ENCODE data around the gene USF2.
A peak's percentile ranks its signal among the peaks of the same experiment; 100 is the strongest.
"Not testable (repeated sequence)": the region's sequence is repeated elsewhere in the genome, so short reads cannot be mapped to it uniquely, and the experiment has no call there.

USF2 gene, protein sequence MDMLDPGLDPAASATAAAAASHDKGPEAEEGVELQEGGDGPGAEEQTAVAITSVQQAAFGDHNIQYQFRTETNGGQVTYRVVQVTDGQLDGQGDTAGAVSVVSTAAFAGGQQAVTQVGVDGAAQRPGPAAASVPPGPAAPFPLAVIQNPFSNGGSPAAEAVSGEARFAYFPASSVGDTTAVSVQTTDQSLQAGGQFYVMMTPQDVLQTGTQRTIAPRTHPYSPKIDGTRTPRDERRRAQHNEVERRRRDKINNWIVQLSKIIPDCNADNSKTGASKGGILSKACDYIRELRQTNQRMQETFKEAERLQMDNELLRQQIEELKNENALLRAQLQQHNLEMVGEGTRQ

GRCh38 chr19:35268536-35269437, at the start of gene USF2:
Gene USF2, plus strand, starts transcription at chr19:35268962. Its CDS starts 140 bp downstream, at chr19:35269102.
- peak; percentile 50 for DNase-seq

DNA sequence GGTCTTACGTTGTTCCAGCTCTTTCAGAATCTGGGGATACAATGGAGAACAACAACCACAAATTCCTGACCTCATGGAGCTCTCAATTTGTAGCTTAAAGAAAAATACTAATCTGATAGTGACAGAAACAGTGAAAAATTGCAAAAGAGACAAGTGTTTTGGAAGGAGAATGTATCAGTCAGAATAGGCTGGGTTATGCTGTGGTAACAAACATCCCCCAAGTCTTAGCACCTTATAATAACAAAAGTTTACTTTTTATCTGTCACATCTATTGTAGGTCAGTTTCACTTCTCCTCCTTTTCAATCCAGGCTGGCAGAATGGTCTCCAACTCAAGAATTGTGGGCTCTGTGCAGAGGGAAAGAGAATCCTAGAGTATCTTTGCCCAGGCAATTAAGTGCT, 49.8 kb upstream of the USF2 start:
- DNase-seq: no peak

DNA sequence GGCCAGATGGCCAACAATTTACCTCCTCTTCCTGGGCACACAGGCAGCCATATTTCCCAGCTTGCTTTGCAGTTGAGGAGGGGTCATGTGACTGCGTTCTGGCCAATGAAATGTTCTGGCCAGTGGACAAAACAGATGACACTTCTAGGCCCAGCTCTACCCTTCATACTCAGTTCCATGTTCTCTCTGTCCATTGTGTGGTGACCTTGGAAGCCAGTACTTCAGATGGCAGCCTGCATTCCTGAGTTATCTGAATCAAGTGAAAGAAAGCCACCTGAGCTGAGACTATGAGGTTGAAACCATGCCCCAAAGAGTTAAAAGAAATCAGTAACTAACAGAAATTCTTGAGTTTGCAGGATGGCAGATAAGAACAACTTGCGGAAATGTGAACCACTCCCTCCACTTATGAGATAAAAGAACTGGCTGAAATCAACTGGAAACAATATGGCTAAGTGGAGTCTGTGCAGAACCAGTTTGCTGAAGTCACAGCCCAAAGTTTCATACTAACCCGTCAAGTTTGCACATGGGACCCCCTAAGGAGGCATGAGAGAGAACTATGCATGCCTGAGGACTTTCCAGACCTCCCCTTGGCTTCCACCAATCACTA, 48.3 kb upstream of the USF2 start:
- no peak for DNase-seq

DNA sequence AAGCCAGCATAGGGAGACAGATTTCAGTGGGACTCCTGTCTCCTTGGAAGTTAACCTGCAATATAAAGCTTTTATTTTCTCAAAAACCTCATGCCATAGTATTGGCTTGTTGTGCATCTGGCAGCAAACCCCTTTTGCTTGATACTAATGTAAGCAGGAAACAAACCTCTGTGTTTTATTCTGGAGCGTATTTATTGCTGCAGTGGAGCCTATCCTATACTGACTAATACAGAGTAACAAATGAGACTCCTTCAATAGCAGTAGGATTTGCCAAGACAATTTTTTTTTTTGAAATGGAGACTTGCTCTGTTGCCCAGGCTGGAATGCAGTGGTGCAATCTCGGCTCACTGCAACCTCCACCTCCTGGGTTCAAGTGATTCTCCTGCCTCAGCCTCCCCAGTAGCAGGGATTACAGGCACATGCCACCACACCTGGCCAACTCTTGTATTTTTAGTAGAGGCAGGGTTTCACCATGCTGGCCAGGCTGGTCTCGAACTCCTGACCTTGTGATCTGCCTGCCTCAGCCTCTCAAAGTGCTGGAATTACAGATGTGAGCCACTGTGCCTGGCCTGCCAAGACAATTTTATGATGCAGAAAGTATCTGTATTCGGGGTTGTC, 47.7 kb upstream of the USF2 start:
- not testable (repeated sequence) for DNase-seq

DNA sequence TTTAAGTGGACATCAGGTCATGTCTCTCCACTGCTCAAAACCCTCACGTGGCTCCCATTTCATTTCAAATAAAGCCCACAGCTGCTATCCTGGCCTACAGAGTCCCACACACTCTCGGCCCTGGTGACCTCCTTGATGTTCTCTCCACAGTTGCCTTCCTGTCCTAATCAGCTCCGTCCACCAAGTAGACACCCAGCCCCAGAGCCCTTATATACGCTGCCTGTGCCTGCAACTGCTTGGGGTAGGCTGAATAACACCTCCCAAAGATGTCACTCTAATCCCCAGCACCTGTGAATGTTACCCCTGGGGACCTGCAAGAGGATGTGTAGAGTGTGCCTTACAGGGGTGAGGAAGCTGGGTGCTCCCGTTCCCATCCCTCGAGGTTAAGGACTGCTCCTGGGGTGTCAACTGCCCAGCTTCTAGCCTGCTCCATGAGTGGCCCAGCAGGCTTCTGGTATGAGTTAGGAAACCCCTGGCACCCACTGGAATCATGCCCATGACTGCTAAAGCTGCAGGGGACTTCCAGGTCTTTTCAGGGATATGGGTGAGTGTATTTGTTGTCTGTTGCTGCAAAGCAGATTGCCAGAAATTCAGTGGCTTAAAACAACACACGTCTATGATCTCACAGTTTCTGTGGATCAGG, 46.3 kb upstream of the USF2 start:
- no peak for DNase-seq

GRCh38 chr19:35223084-35223790, 45.5 kb upstream of the USF2 start:
- DNase-seq: no peak

DNA sequence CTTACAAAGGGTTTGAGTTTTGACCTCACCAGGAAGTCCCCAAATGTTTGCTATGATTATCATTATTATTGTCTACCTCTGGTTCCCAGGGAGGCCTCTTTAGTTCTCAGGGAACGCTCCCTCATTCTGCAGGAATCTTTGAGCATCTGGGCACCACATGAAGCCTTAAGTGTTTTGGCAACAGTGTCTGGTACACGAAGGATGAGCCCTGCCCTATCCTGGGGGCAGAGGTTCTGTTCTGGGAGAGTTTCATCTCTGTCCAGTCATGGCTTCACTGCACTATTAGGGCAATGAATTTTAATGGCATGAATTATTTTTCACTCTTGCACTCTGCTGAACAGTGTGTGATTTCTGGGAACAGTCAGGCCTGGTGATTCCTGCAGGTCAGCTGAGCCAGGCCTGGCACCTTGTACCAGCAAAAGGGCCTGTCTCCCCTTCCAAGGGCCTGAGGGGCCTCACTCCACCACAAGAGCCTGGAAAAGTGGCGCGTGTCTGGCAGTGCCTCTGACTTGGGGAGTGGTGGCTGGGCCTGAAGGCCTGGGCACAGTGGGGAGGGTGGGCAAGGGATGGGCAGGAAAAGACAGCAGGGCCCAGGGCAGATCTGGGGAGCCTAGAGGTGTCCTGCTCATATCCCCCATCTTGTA, 44.8 kb upstream of the USF2 start:
- DNase-seq: no peak

DNA sequence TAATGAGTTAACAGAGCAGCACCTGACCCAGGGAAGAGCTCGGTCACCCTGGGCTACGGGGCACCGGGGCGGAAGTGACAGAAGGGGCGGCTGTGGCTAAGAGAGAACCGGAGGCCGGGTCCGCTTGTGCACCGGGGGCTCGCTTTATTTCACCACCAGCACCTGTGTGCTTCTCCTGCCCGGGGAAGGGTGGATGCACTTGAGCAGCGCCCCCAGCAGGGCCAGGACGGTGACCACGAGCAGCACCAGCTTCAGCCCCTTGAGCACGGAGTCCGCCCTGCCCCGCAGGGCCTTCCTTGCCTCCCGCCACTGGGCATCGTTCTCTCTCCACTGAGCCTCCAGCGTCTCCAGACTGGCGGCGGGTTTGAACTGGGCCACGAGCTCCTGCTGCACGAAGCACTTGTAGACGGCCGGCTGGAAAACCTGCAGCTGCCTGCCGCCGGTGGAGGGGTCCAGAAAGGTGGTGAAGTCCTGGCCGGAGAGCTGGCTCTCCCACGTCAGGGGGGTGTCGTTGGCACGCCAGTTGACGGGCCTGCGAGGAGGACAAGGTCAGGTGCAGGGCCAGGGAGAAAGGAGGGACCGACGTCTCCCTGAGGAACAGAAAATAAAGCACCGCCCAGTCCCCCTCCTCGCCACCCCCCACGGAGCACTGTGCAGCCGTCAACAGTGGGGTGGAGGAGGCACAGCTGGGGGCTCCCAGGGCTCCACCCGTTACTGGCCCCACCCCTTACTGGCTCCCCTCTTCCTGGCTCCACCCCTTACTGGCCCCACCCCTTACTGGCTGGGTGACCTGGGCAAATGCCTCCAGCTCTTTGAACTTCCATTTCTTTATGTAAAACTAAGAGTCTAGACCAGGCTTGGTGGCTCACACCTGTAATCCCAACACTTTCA, 43.8 kb upstream of the USF2 start:
- DNase-seq: no peak

DNA sequence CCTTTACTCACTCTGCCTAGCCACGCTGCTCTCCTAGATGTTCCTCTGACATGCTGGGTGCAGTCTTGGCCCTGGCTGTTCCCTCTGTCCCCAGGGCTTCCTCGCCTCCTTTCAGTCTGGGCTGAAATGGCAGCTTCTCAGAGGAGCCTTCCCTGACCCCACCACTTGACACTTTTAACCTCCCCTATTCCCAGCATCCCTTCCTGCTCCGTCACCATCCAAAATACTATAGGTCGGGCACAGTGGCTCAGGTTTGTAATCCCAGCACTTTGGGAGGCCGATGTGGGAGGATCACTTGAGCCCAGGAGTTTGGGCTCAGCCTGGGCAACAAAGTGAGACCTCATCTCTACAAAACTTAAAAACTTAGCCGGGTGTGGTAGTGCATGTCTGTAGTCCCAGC, 42.8 kb upstream of the USF2 start:
- DNase-seq: no peak

DNA sequence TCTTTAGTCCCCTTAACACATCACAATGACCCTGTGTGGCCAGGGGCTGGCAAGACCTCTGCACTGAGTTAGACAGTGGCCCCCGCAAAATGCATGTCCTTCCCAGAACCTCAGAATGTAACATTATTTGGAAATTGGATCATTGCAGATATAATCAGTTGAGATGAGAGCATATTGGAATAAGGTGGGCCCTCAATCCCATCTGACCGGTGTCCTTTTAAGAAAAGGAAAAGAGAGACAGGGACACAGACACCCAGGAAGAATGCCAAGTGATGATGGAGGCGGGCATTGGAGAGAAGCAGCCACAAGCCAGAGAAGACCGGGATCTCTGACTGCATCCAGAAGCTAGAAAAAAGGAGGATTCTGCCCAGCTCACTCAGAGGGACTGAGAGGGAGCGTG, 42.0 kb upstream of the USF2 start:
- no peak for DNase-seq

GRCh38 chr19:35228177-35228930, 40.4 kb upstream of the USF2 start, which contains the start of gene FAM187B:
Gene FAM187B, minus strand, starts transcription at chr19:35228739. Its CDS starts 59 bp downstream, at chr19:35228680.
- no peak for DNase-seq

- DNase-seq: no peak
Observed at GRCh38 chr19:35229601-35230000, 39.2 kb upstream of the USF2 start.

DNA sequence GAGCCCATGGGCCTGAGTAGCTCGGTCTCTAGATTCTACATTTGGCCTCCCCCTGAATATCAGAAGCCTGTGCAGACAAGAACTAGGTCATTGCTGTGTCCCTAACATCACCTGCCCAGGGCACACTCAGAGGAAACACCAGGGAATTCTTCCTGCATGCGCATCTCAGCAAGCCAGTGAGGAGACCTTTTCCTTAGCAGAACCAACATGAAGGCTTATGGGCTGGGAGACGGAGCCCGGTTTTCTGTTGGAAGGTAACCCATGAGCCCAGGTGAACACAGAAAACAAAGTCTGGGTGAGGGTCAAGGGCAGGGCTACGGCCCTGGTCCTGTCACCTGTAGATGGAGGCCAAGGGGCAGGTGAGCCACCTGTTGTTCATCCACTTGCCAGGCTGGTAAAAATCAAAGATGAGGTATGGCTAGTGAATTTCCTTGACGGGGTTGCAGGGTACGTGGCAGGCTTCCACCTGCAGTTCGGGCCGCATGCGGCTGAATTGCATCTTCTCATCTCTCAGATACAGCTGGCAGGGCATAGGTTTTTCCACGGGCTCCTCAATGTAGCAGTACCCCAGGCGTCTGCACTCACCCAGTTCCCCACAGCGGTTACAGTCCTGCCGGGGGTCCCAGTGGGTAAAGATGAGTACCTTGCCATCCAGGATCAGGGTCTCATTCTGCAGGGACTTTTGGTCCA, 36.7 kb upstream of the USF2 start:
- no peak for DNase-seq

- DNase-seq: no peak
Observed at GRCh38 chr19:35232912-35233311, 35.9 kb upstream of the USF2 start.

DNA sequence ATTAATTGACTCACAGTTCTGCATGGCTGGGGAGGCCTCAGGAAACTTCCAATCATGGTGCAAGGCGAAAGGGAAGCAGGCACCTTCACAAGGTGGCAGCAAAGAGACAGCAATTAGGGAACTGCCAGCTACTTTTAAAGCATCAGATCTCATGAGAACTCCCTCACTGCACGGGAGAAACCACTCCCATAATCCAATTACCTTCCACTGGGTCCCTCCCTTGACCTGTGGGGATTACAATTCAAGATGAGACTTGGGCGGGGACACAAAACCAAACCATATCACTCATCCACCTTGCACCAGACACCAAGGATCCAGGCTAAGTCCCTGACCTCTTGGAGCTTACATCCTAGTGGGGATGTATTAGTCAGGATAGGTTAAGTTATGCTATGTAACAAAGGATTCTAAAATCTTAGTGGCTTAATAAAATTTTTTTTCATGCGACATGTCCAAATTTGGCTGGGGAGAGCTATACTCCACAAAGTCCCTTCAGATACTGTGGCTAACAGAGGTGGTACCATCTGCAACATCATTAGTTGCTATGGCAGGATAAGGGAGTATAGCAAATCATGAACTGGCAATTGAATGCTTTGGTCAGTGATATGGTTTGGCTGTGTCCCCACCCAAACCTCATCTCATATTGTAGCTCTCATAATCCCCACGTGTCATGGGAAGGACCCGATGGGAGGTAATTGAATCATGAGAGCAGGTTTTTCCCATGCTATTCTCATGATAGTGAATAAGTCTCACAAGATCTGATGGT, 31.9 kb upstream of the USF2 start:
- no peak for DNase-seq

DNA sequence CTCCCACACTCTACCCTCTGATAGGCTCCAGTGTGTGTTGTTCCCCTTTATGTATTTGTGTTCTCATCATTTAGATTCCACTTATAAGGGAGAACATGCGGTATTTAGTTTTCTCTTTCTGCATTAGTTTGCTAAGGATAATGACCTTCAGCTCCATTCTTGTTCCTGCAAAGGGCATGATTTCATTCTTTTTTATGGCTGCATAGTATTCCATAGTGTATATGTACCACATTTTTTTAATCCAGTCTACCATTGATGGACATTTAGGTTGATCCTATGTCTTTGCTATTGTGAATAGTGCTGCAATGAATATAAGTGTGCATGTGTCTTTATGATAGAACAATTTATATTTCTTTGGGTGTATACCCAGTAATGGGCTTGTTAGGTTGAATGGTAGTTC, 29.2 kb upstream of the USF2 start:
- DNase-seq: not testable (repeated sequence)

DNA sequence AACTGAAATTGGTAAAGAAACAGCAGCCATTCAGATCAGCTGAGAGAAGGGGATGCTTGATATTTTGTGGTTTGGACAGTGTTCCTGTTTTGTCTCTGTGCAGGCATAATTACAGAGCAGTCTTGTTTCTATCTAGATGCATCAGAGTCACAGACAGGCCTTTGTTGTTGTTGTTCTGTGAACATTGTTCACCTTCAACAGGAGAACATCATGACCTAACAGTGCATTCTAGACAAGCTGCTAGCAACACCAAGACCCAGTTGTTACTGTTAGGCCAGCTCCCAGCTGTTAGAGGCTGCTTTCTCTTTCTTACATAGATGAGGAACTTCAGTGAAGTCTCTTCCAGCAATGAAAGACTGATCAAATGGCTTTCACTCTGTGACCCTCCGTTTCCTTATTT, 28.4 kb upstream of the USF2 start:
- no peak for DNase-seq

- DNase-seq: no peak
Observed at GRCh38 chr19:35241417-35241816, 27.3 kb upstream of the USF2 start.

All from NCI-H1436 (cell line).